Measurements from ENCODE around the gene IP6K1.

GRCh38 chr3:49675912-49676311, 110.4 kb downstream of the IP6K1 start:
- no peak for TF ChIP-seq CTCF (conservative IDR thresholded peaks at IDR 0.05 in 1 of 2, IDR thresholded peaks at IDR 0.05 in 1 of 2; ENCODE audit: extremely low read depth in 1 of 2, insufficient read depth in 1 of 2, low read depth in 1 of 2, low read length in 2 of 2)
- TF ChIP-seq EZH2 (IDR thresholded peaks at IDR 0.05; ENCODE audit: borderline replicate concordance, low read length), result no peak

All from mammary epithelial cell (primary cell).